PFSK-1 (cell line): ENCODE measurements around the gene POSTN.

Experiments used
- FOXP2 ChIP-seq: optimal IDR thresholded peaks from 2 replicates; pipeline ENCODE3; 2011; ENCODE audit warnings: borderline replicate concordance, control low read depth, inconsistent platforms; ENCODE audit not compliant: insufficient read depth; ENCODE audit errors: extremely low read length, extremely low read depth
- POLR2AphosphoS5 ChIP-seq: IDR thresholded peaks from 2 replicates; pipeline ENCODE4 v1.6.1; 2012; ENCODE audit warnings: low read depth, mild to moderate bottlenecking, control low read depth, low read length, moderate library complexity
- REST ChIP-seq, 2 experiments: IDR thresholded peaks; 2 replicates each; pipeline versions ENCODE4 v1.6.1 to v1.8.0; 2011 to 2012; ENCODE audit warnings: low read depth in 2 of 2, low read length in 2 of 2, control low read depth in 1 of 2, inconsistent platforms in 1 of 2, mild to moderate bottlenecking in 1 of 2, moderate library complexity in 1 of 2; ENCODE audit not compliant: insufficient read depth in 1 of 2
- SIN3A ChIP-seq: IDR thresholded peaks from 2 replicates; pipeline ENCODE4 v1.6.1; 2012; ENCODE audit warnings: mild to moderate bottlenecking, low read length, moderate library complexity, borderline replicate concordance; ENCODE audit not compliant: insufficient read depth
- TAF1 ChIP-seq: IDR thresholded peaks from 2 replicates; pipeline ENCODE4 v1.6.1; 2012; ENCODE audit warnings: low read length, control low read depth, borderline replicate concordance; ENCODE audit not compliant: insufficient read depth

Gene POSTN

GRCh38 chr13:37535501-37535900 is 63.1 kb downstream of the POSTN start:
- TF ChIP-seq SIN3A (no peak), POLR2AphosphoS5 (no peak), FOXP2 (no peak)

- TF ChIP-seq FOXP2 (no peak), TAF1 (no peak), POLR2AphosphoS5 (no peak), REST (IDR thresholded peaks at IDR 0.05; ENCODE audit: insufficient read depth in 1 of 2, low read depth in 2 of 2, low read length in 2 of 2) (no peak), SIN3A (no peak)
Observed at GRCh38 chr13:37534676-37535075, 63.9 kb downstream of the POSTN start.

GRCh38 chr13:37534181-37534580 is 64.4 kb downstream of the POSTN start:
- TF ChIP-seq POLR2AphosphoS5 = no peak
- TF ChIP-seq SIN3A = no peak
- no peak for TF ChIP-seq TAF1
- no peak for TF ChIP-seq FOXP2
- no peak for TF ChIP-seq REST (IDR thresholded peaks at IDR 0.05; ENCODE audit: insufficient read depth in 1 of 2, low read depth in 2 of 2, low read length in 2 of 2)

- TF ChIP-seq REST (IDR thresholded peaks at IDR 0.05; ENCODE audit: insufficient read depth in 1 of 2, low read depth in 2 of 2, low read length in 2 of 2) = no peak
- TF ChIP-seq POLR2AphosphoS5 = no peak
- no peak for TF ChIP-seq SIN3A
- no peak for TF ChIP-seq FOXP2
- TF ChIP-seq TAF1 = no peak
Observed at GRCh38 chr13:37531049-37531448, 67.5 kb downstream of the POSTN start.

- no peak for TF ChIP-seq TAF1
- no peak for TF ChIP-seq SIN3A
- TF ChIP-seq REST (IDR thresholded peaks at IDR 0.05; ENCODE audit: insufficient read depth in 1 of 2, low read depth in 2 of 2, low read length in 2 of 2) = no peak
- no peak for TF ChIP-seq FOXP2
- TF ChIP-seq POLR2AphosphoS5 = no peak
Observed at GRCh38 chr13:37529751-37530385, 68.7 kb downstream of the POSTN start.
